Heart right ventricle (tissue), 16 donors: ENCODE measurements around the gene CMIP. TPM values are rescaled to one million over a fixed set of nuclear protein-coding genes. Genes with fewer than 3 reads are reported as not detected.

ENCODE experiments used
- ATAC-seq, 8 donors: fragments of 200-7000 bp; cut with Tn5 transposase; one replicate each; pipeline ENCODE4 v1.9.1; 2020; ENCODE audit warnings: mild to moderate bottlenecking in 8 of 8, moderate library complexity in 8 of 8, moderate number of reproducible peaks in 1 of 8
- DNase-seq, 2 donors: peaks; one replicate each; pipeline ENCODE4 v3.0.0-alpha.2; 2020
- H3K27ac ChIP-seq, 10 donors: fragments of 200-600 bp; sonication (generic) in 2 of 10; one replicate each; pipeline versions ENCODE4 v1.5.0 to v1.8.0; 2020 to 2022; ENCODE audit warnings: mild to moderate bottlenecking in 3 of 10
- H3K27me3 ChIP-seq, 7 donors: fragments of 200-600 bp; one replicate each; pipeline ENCODE4 v1.8.0; 2021 to 2022; ENCODE audit warnings: mild to moderate bottlenecking in 2 of 7
- H3K36me3 ChIP-seq, 9 donors: fragments of 200-600 bp; sonication (generic) in 1 of 9; one replicate each; pipeline versions ENCODE4 v1.5.0 to v1.8.0; 2020 to 2022; ENCODE audit warnings: mild to moderate bottlenecking in 2 of 9
- H3K4me1 ChIP-seq, 9 donors: fragments of 200-600 bp; sonication (generic) in 1 of 9; one replicate each; pipeline versions ENCODE4 v1.5.0 to v1.8.0; 2020 to 2022; ENCODE audit warnings: mild to moderate bottlenecking in 4 of 9
- H3K4me3 ChIP-seq, 10 donors: fragments of 200-600 bp; sonication (generic) in 2 of 10; one replicate each; pipeline versions ENCODE4 v1.5.0 to v1.8.0; 2020 to 2022; ENCODE audit warnings: mild to moderate bottlenecking in 7 of 10, moderate library complexity in 2 of 10
- H3K9me3 ChIP-seq, 11 donors: fragments of 200-600 bp in 10 of 11; sonication (generic) in 2 of 11; one replicate each; pipeline versions ENCODE4 v1.5.0 to v1.8.0; 2013 to 2022; ENCODE audit warnings: mild to moderate bottlenecking in 2 of 11, control low read depth in 1 of 11, moderate library complexity in 1 of 11
- WGBS, 2 donors: extraction: QIAGEN DNeasy Blood & Tissue Kit; methylation state at CpG; one replicate each; pipeline ENCODE4 v1.1.7; 2013; ENCODE audit warnings: inconsistent platforms in 1 of 2; 5-methylcytosine and 5-hydroxymethylcytosine counted together
- intact Hi-C, 10 donors: fragments of 100-400 bp; cut with DNase I; formaldehyde crosslinking; loops; one replicate each; pipeline versions ENCODE4 v1.11.1 to v1.14.2; 2022
- polyA plus RNA-seq, 2 donors: library from polyadenylated mRNA; stranded (reverse); fragments of 200-250 nt; gene quantifications; one replicate each; pipeline ENCODE4 v1.2.3, GENCODE V29; 2013
- total RNA-seq, 10 donors: library from RNA; stranded (reverse); fragmentation: NEBNext Ultra II Directional in 3 of 10; extraction: Animal tissue kit (Norgen Biotek cat#: 25700) in 3 of 10; gene quantifications; one replicate each; pipeline versions ENCODE4 v1.2.1 to v1.2.4, GENCODE V29; 2021 to 2023
- TF ChIP-seq, protein P1 (sequence below), 9 donors: fragments of 200-600 bp; sonication (generic) in 2 of 9; IDR thresholded peaks; one replicate each; pipeline versions ENCODE4 v1.5.0 to v1.8.0; 2021 to 2022; ENCODE audit warnings: antibody characterized with exemption in 9 of 9, mild to moderate bottlenecking in 5 of 9, moderate library complexity in 1 of 9
- donor health status: Arrhythmogenic right ventricular cardiomyopathy.
- donor health status: ischemic (EF 13 %, LVEDD 7.1; RV severe dilation, severe dysfunction).
- donor health status: healthy with polysubstance abuse.
- donor health status: DM: no; HTN: yes; CAD: no.
- donor health status: DM: no; HTN: no; CAD: no.
- donor health status: ischemic (EF 25% LVEDD 6.9; RV normal size, moderate dysfunction).
- donor health status: ischemic (EF 25% LVEDD 5.7; RV mildly dilated, moderate dysfunction).
- donor health status: healthy.
- donor health status: DM: yes; HTN: yes; CAD: no.
- donor health status: Ischemic cardiomyopathy.
- donor health status: ischemic (EF 35%, LVEDD 5.7; RV mildly dilated, moderate dysfunction).
- donor health status: nonischemic (EF 11% LVEDD 7.7; RV severe dilation, severe dysfunction).
- donor health status: DM: yes; HTN: yes; CAD: no.
- donor health status: PGD.
- donor health status: ischemic (EF 29% LVEDD 5.4; RV normal size, mild dysfunction).
- donor health status: nonischemic (EF 23%, LVEDD 6.1; RV moderate dilation, normal function).

Gene CMIP
- total and polyA plus RNA-seq, 12 donors: 5.4 to 32.8 (median 13.0) TPM

GRCh38 chr16:81723098-81723723, 278.6 kb downstream of the CMIP start:
- Histone ChIP-seq H3K27ac (no peak overlapping the region), H3K4me1 (peaks cover 0 to 9% (median 0%) of the 10 kb centered on the region in 9 donors), H3K36me3 (no peaks in the 10 kb centered on the region), H3K4me3 (no peak overlapping the region), H3K27me3 (peaks cover 0 to 6% (median 0%) of the 10 kb centered on the region in 7 donors), H3K9me3 (peaks cover 0 to 10% (median 0%) of the 10 kb centered on the region in 11 donors)
- TF ChIP-seq, protein P1, sequence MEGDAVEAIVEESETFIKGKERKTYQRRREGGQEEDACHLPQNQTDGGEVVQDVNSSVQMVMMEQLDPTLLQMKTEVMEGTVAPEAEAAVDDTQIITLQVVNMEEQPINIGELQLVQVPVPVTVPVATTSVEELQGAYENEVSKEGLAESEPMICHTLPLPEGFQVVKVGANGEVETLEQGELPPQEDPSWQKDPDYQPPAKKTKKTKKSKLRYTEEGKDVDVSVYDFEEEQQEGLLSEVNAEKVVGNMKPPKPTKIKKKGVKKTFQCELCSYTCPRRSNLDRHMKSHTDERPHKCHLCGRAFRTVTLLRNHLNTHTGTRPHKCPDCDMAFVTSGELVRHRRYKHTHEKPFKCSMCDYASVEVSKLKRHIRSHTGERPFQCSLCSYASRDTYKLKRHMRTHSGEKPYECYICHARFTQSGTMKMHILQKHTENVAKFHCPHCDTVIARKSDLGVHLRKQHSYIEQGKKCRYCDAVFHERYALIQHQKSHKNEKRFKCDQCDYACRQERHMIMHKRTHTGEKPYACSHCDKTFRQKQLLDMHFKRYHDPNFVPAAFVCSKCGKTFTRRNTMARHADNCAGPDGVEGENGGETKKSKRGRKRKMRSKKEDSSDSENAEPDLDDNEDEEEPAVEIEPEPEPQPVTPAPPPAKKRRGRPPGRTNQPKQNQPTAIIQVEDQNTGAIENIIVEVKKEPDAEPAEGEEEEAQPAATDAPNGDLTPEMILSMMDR (IDR thresholded peaks at IDR 0.05): peak; percentile 61 to 84 (median 76)
- WGBS, 2 donors: 39% methylated on average over 8 of the region's 8 CpGs
- peak; percentile 88 to 95 (median 94) for ATAC-seq
- intact Hi-C loops: loop anchor here (1.0 to 10.0 kb wide), 12 partner anchors 96 to 361 kb away; no protein-coding TSS in a partner anchor
- peak in 1 of 2 donors; percentile 75 for DNase-seq

DNA sequence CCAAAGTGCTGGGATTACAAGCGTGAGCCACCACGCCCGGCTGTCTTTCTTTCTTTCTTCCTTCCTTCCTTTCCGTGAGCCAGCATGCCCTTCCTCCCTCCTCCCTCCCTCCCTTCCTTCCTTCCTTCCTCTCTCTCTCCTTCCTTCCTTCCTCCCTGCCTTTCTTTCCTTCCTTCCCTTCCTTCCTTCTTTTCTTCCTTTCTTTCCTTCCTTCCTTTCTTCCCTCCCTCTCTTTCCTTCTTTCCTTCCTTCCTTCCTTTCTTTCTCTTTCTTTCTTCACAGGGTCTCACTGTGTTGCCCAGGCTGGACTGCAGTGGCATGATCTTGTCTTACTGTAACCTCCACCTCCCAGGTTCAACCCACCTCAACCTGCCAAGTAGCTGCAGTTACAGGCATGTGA, 283.8 kb downstream of the CMIP start:
- H3K4me3 ChIP-seq: no peak overlapping the region
- 66 to 72% methylated on average over 4 of the region's 4 CpGs for WGBS, 2 donors
- intact Hi-C loops: loop anchor here in 2 of 10 donors (10.0 kb wide), 3 partner anchors 104 to 364 kb away; no protein-coding TSS in a partner anchor
- H3K27me3 ChIP-seq: peaks cover 0 to 6% (median 0%) of the 10 kb centered on the region in 7 donors
- no peaks in the 10 kb centered on the region for H3K9me3 ChIP-seq
- no peaks in the 10 kb centered on the region for H3K36me3 ChIP-seq
- H3K4me1 ChIP-seq: peaks cover 4 to 16% (median 12%) of the 10 kb centered on the region in 9 donors
- TF ChIP-seq, protein P1 (IDR thresholded peaks at IDR 0.05): no peak
- ATAC-seq: no peak
- no peak for DNase-seq
- H3K27ac ChIP-seq: no peak overlapping the region

DNA sequence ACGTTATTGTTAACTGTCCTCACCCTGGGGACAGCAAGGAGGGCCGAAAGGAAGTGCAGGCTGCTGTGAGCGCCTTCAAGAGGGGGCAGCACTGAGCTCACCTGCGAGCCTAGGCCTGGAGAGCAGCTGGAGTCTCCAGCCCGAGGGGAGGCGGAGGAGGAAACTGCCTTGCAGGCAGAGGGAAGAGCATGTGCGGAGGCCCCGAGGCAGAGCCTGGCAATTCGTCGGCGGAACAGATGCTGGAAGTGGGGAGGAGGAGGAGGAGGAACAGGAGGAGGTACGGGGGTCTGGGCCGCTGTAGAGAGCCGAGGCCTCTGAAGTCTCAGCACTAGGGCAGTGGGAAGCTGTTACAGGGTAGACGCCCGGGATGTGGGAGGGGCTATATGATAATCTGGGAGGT, 284.8 kb downstream of the CMIP start:
- Histone ChIP-seq H3K27me3 (peaks cover 0 to 3% (median 0%) of the 10 kb centered on the region in 7 donors), H3K27ac (peak overlapping the region in 1 of 10 donors; percentile 85), H3K4me1 (peaks cover 4 to 16% (median 12%) of the 10 kb centered on the region in 9 donors), H3K9me3 (no peaks in the 10 kb centered on the region), H3K4me3 (no peak overlapping the region), H3K36me3 (no peaks in the 10 kb centered on the region)
- intact Hi-C loops: loop anchor here in 2 of 10 donors (10.0 kb wide), 3 partner anchors 105 to 365 kb away; no protein-coding TSS in a partner anchor
- no peak for ATAC-seq
- 81 to 82% methylated on average over 16 of the region's 16 CpGs for WGBS, 2 donors
- TF ChIP-seq, protein P1 (IDR thresholded peaks at IDR 0.05): peak in 1 of 9 donors; percentile 19
- no peak for DNase-seq

DNA sequence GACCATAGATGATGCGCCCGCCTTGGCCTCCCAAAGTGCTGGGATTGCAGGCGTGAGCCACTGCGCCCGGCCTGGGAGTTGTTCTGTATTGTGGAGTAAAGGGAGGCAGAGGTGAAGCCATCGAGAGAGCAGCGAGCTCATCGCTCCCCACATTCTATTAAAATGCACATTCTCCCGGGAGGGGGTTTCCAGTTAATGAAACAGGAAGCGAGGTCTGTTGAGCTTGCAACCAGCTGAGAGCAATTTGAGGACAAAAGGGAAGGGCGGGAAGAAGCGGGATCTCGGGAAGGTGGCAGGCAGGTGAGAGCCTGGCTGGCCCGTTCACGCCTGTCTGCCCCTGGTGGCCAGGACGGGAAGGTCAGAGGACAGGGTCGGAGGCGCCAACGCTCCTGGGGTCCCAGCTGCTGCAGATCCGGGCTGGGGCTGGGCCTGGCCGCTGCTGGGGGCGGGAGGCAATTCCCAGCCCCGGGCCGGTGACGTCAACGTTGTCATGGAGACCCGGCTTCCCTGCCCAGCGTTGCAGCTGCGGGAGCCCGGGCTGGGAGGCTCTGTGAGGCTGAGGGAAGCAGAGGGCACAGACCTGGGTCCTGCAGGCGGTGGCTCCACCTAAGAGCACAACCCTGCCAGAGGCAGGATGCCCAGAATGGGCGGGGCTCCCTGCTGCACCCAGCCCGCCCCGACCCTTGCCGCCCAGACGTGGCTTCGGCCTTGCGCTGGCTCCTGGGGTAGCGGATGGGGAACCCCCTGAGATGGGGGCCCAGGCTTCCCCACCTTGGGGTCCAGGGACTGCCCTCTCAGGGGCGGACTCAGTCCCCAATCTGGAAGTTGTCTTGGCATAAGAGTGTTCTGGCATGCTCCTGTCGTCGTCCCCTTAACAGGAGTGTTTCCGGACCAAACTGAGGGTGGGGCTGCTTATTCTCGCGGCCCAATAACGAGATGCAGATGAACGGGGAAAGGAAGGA, 285.8 kb downstream of the CMIP start:
- no peaks in the 10 kb centered on the region for H3K9me3 ChIP-seq
- TF ChIP-seq, protein P1 (IDR thresholded peaks at IDR 0.05): peak; percentile 32 to 71 (median 62)
- H3K4me3 ChIP-seq: peak overlapping the region in 9 of 10 donors; percentile 34 to 59 (median 48)
- H3K27me3 ChIP-seq: peaks cover 0 to 3% (median 0%) of the 10 kb centered on the region in 7 donors
- DNase-seq (peak; percentile 89 to 91), ATAC-seq (peak; percentile 92 to 97 (median 95))
- no peaks in the 10 kb centered on the region for H3K36me3 ChIP-seq
- H3K4me1 ChIP-seq: peaks cover 4 to 16% (median 12%) of the 10 kb centered on the region in 9 donors
- intact Hi-C loops: loop anchor here in 5 of 10 donors (10.0 kb wide), 3 partner anchors 526 to 726 kb away; partner anchors contain the start of genes ATMIN (in 2 of the 5), CENPN (in 2 of the 5) and CMC2 (in 2 of the 5)
- WGBS, 2 donors: 10 to 12% methylated on average over 47 of the region's 47 CpGs
- peak overlapping the region in 9 of 10 donors; percentile 23 to 85 (median 68) for H3K27ac ChIP-seq
